Measurements from ENCODE around the gene BPIFA3. TPM values are rescaled to one million over a fixed set of nuclear protein-coding genes. Genes with fewer than 3 reads are reported as not detected.

Gene BPIFA3
- total and polyA plus RNA-seq, 9 of the 15 experiments (the other 6 are each of a cell fraction or from before 2014, with no cell fraction given): not detected

DNA sequence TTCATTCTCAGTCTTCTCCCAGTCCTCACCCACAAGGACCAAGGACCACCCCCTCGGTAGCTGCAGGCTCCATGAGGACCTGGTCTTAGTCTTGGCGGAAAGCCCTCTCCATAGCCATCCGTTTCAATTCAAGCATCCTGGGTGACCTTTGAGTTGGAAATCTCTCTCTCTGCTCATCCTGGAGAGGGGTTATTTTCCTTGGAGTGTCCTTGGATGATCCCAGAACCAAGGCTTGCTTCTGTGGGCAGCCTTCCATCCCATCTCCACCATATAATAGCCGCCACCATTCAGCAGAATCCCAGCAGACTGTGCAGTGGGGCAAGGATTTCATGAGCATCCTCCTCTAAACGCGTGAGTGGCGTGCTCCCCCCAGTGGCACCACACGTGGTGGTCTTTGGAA is 49.3 kb upstream of the BPIFA3 start, which contains the start of gene BPIFA2:
Gene BPIFA2 (plus strand): TSS at position 301 of the 400 bp plus-strand sequence. CDS start 987 bp downstream, outside the sequence.
- ChIA-PET CTCF (ENCODE audit: low intra/inter-chr PET ratio) (no interaction called here), POLR2A (no interaction called here)
- in situ Hi-C loops (cut with MboI) (no loop called here), intact Hi-C loops (cut with micrococcal nuclease) (no loop called here)
- Histone ChIP-seq H3K9me1 (ENCODE audit: control insufficient read depth, insufficient read depth, low read length) (no peaks in the 10 kb centered on the region), H3K9me3 (replicated peaks; ENCODE audit: control insufficient read depth, insufficient read depth, low read depth, low read length) (peaks cover 4% of the 10 kb centered on the region; the same call in 1 of the 2 replicates), H2AFZ (ENCODE audit: low read depth, low read length) (no peak within 1 kb of the TSS), H3K4me2 (ENCODE audit: insufficient read depth, low read length) (no peak within 1 kb of the TSS), H3K27me3 (ENCODE audit: control insufficient read depth in 2 of 2, insufficient read depth in 2 of 2, low read length in 2 of 2) (peaks cover 2 to 18% of the 10 kb centered on the region in 2 experiments; a peak in 4 of 5 replicates), H3K79me2 (ENCODE audit: control insufficient read depth, insufficient read depth, low read length) (no peaks in the 10 kb centered on the region), H3K9ac (ENCODE audit: insufficient read depth in 1 of 2, low read depth in 2 of 2, low read length in 2 of 2) (no peak within 1 kb of the TSS), H3K4me1 (replicated peaks in 1 of 2; ENCODE audit: control insufficient read depth in 2 of 2, insufficient read depth in 2 of 2, low read length in 2 of 2) (no peaks in the 10 kb centered on the region), H4K20me1 (replicated peaks; ENCODE audit: control insufficient read depth, insufficient read depth, low read length) (no peaks in the 10 kb centered on the region; the same call in 1 of the 2 replicates), H3K27ac (ENCODE audit: extremely low read depth, low read depth, low read length) (no peak within 1 kb of the TSS), H3K4me3 (no peak within 1 kb of the TSS), H3K36me3 (ENCODE audit: control insufficient read depth, insufficient read depth, low read length) (no peaks in the 10 kb centered on the region)
- ATAC-seq: no peak
- FAIRE-seq: no peak
- WGBS (ENCODE audit: insufficient coverage, low coverage, missing lambda C conversion rate): 3% methylated on average over 8 of the region's 8 CpGs
- BruUV-seq (replicated peaks): no TSS peak
- DNase-seq (ENCODE audit: extremely low read depth in 1 of 4, low spot score in 3 of 4): no peak
- TF ChIP-seq, protein P1, sequence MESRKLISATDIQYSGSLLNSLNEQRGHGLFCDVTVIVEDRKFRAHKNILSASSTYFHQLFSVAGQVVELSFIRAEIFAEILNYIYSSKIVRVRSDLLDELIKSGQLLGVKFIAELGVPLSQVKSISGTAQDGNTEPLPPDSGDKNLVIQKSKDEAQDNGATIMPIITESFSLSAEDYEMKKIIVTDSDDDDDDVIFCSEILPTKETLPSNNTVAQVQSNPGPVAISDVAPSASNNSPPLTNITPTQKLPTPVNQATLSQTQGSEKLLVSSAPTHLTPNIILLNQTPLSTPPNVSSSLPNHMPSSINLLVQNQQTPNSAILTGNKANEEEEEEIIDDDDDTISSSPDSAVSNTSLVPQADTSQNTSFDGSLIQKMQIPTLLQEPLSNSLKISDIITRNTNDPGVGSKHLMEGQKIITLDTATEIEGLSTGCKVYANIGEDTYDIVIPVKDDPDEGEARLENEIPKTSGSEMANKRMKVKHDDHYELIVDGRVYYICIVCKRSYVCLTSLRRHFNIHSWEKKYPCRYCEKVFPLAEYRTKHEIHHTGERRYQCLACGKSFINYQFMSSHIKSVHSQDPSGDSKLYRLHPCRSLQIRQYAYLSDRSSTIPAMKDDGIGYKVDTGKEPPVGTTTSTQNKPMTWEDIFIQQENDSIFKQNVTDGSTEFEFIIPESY (CRISPR knock-in tag; IDR thresholded peaks at IDR 0.05): no peak
- TF ChIP-seq MLLT1 (IDR thresholded peaks at IDR 0.05) (no peak), PRDM10 (IDR thresholded peaks at IDR 0.05; ENCODE audit: partially characterized antibody) (no peak), NR3C1 (CRISPR knock-in tag; IDR thresholded peaks at IDR 0.05) (no peak), JUN (IDR thresholded peaks at IDR 0.05; ENCODE audit: borderline replicate concordance, low read depth, low read length) (no peak), JUN (CRISPR knock-in tag; IDR thresholded peaks at IDR 0.05; ENCODE audit: borderline replicate concordance) (no peak), ZNF830 (CRISPR knock-in tag; IDR thresholded peaks at IDR 0.05) (no peak), MLX (CRISPR knock-in tag; conservative IDR thresholded peaks at IDR 0.05) (no peak), SMAD3 (CRISPR knock-in tag; conservative IDR thresholded peaks at IDR 0.05) (no peak), AFF1 (IDR thresholded peaks at IDR 0.05; ENCODE audit: low read depth in 1 of 2, partially characterized antibody in 2 of 2) (no peak)

Data from K562 (cell line).